Neural crest cell (in vitro differentiated cells): ENCODE data around the gene TCF7. TPM values are rescaled to one million over a fixed set of nuclear protein-coding genes. Genes with fewer than 3 reads are reported as not detected.

ENCODE experiments used
- DNase-seq: peaks from one replicate; pipeline ENCODE4 v3.0.0; 2021; ENCODE audit warnings: low read depth, mixed read lengths, low spot score
- H3K27ac Mint-ChIP-seq: one replicate; pipeline ENCODE4 v1.8.0; 2021; ENCODE audit warnings: mild to moderate bottlenecking, mixed read lengths; ENCODE audit not compliant: unreplicated experiment
- H3K27me3 Mint-ChIP-seq: 2 replicates; pipeline ENCODE4 v1.8.0; 2021; ENCODE audit warnings: low read depth, mild to moderate bottlenecking, mixed read lengths
- H3K36me3 Mint-ChIP-seq: 2 replicates; pipeline ENCODE4 v1.8.0; 2021; ENCODE audit warnings: low read depth, mild to moderate bottlenecking, mixed read lengths
- H3K4me1 Mint-ChIP-seq: 2 replicates; pipeline ENCODE4 v1.8.0; 2021; ENCODE audit warnings: mixed read lengths
- H3K4me3 Mint-ChIP-seq: one replicate; pipeline ENCODE4 v1.8.0; 2021; ENCODE audit warnings: mild to moderate bottlenecking, mixed read lengths
- H3K9me3 Mint-ChIP-seq: 2 replicates; pipeline ENCODE4 v1.8.0; 2021; ENCODE audit warnings: mixed read lengths
- CTCF ChIP-seq: fragments of 200-600 bp; sonication (generic); conservative IDR thresholded peaks from 2 replicates; pipeline ENCODE4 v1.5.0; 2021; ENCODE audit warnings: antibody characterized with exemption, mild to moderate bottlenecking
- total RNA-seq: library from RNA; stranded (reverse); gene quantifications from 2 replicates; pipeline ENCODE4 v1.2.1, GENCODE V29; 2021

TCF7 gene
- total RNA-seq, 1 donor from 2014 or later, result 18.0 TPM

- Mint-ChIP-seq H3K4me3 (peak overlapping the region; percentile 82), H3K4me1 (peaks cover 13% of the 10 kb centered on the region), H3K36me3 (no peaks in the 10 kb centered on the region), H3K27me3 (peaks cover 27% of the 10 kb centered on the region), H3K9me3 (no peaks in the 10 kb centered on the region), H3K27ac (no peak overlapping the region)
- TF ChIP-seq CTCF, result no peak
- no peak for DNase-seq
Measured at GRCh38 chr5:134115806-134116175, 1.3 kb downstream of the TCF7 start.

GRCh38 chr5:134116286-134116685 lies 1.8 kb downstream of the TCF7 start:
- H3K36me3 Mint-ChIP-seq, result no peaks in the 10 kb centered on the region
- no peaks in the 10 kb centered on the region for H3K9me3 Mint-ChIP-seq
- no peak overlapping the region for H3K27ac Mint-ChIP-seq
- H3K27me3 Mint-ChIP-seq, result peaks cover 27% of the 10 kb centered on the region
- peak overlapping the region; percentile 82 for H3K4me3 Mint-ChIP-seq
- peaks cover 9% of the 10 kb centered on the region for H3K4me1 Mint-ChIP-seq
- TF ChIP-seq CTCF, result no peak
- no peak for DNase-seq

- no peak for TF ChIP-seq CTCF
- H3K36me3 Mint-ChIP-seq, result no peaks in the 10 kb centered on the region
- peak overlapping the region; percentile 82 for H3K4me3 Mint-ChIP-seq
- H3K27me3 Mint-ChIP-seq, result peaks cover 22% of the 10 kb centered on the region
- H3K4me1 Mint-ChIP-seq, result peaks cover 9% of the 10 kb centered on the region
- DNase-seq, result no peak
- H3K27ac Mint-ChIP-seq, result no peak overlapping the region
- H3K9me3 Mint-ChIP-seq, result no peaks in the 10 kb centered on the region
Measured at GRCh38 chr5:134116789-134117761, 2.6 kb downstream of the TCF7 start.

GRCh38 chr5:134118212-134118835 lies 3.8 kb downstream of the TCF7 start:
- DNase-seq, result no peak
- Mint-ChIP-seq H3K36me3 (no peaks in the 10 kb centered on the region), H3K4me1 (peaks cover 9% of the 10 kb centered on the region), H3K9me3 (no peaks in the 10 kb centered on the region), H3K27ac (no peak overlapping the region), H3K27me3 (peaks cover 11% of the 10 kb centered on the region), H3K4me3 (peak overlapping the region; percentile 32)
- TF ChIP-seq CTCF, result no peak

GRCh38 chr5:134119720-134120119 lies 5.2 kb downstream of the TCF7 start:
- Mint-ChIP-seq H3K9me3 (no peaks in the 10 kb centered on the region), H3K4me3 (no peak overlapping the region), H3K27ac (no peak overlapping the region), H3K4me1 (no peaks in the 10 kb centered on the region), H3K27me3 (no peaks in the 10 kb centered on the region), H3K36me3 (no peaks in the 10 kb centered on the region)
- DNase-seq, result no peak
- no peak for TF ChIP-seq CTCF
